Colonic mucosa (tissue), 4 donors: Measurements from ENCODE around the gene ATP6AP1. TPM values are rescaled to one million over a fixed set of nuclear protein-coding genes. Genes with fewer than 3 reads are reported as not detected.
"Not testable (repeated sequence)": the region's sequence is repeated elsewhere in the genome, so short reads cannot be mapped to it uniquely, and the experiment has no call there.

Experiments
- DNase-seq: peaks from one replicate; pipeline ENCODE4 v3.0.0-alpha.2; 2020
- H3K27ac ChIP-seq: fragments of 200-600 bp; one replicate; pipeline ENCODE4 v1.8.0; 2021
- H3K27me3 ChIP-seq: fragments of 200-600 bp; one replicate; pipeline ENCODE4 v1.8.0; 2021
- H3K36me3 ChIP-seq: fragments of 200-600 bp; one replicate; pipeline ENCODE4 v1.8.0; 2021
- H3K4me1 ChIP-seq: fragments of 200-600 bp; one replicate; pipeline ENCODE4 v1.8.0; 2021; ENCODE audit warnings: mild to moderate bottlenecking
- H3K4me3 ChIP-seq: fragments of 200-600 bp; one replicate; pipeline ENCODE4 v1.8.0; 2021
- H3K9ac ChIP-seq, 2 donors: one replicate each; pipeline ENCODE4 v1.7.0; 2013; ENCODE audit warnings: control low read depth in 2 of 2, low read depth in 2 of 2, low read length in 2 of 2
- H3K9me3 ChIP-seq: fragments of 200-600 bp; one replicate; pipeline ENCODE4 v1.8.0; 2021
- CTCF ChIP-seq: fragments of 200-600 bp; IDR thresholded peaks from one replicate; pipeline ENCODE4 v1.8.0; 2022; ENCODE audit warnings: antibody characterized with exemption, mild to moderate bottlenecking
- intact Hi-C: fragments of 100-400 bp; cut with DNase I; formaldehyde crosslinking; loops from one replicate; pipeline ENCODE4 v1.14.1; 2022
- total RNA-seq, 2 donors: library from RNA; stranded (reverse); fragmentation: NEBNext Ultra II Directional in 1 of 2; extraction: Animal tissue kit (Norgen Biotek cat#: 25700) in 1 of 2; gene quantifications; one replicate each; pipeline ENCODE4 v1.2.1, GENCODE V29; 2021
- donor health status: healthy.
- donor health status: DM: no; HTN: no; CAD: no.
- donor health status: DM: no; HTN: no; CAD: no.

Gene ATP6AP1
- total RNA-seq, 2 donors from 2014 or later = 86.3 to 96.9 TPM

DNA sequence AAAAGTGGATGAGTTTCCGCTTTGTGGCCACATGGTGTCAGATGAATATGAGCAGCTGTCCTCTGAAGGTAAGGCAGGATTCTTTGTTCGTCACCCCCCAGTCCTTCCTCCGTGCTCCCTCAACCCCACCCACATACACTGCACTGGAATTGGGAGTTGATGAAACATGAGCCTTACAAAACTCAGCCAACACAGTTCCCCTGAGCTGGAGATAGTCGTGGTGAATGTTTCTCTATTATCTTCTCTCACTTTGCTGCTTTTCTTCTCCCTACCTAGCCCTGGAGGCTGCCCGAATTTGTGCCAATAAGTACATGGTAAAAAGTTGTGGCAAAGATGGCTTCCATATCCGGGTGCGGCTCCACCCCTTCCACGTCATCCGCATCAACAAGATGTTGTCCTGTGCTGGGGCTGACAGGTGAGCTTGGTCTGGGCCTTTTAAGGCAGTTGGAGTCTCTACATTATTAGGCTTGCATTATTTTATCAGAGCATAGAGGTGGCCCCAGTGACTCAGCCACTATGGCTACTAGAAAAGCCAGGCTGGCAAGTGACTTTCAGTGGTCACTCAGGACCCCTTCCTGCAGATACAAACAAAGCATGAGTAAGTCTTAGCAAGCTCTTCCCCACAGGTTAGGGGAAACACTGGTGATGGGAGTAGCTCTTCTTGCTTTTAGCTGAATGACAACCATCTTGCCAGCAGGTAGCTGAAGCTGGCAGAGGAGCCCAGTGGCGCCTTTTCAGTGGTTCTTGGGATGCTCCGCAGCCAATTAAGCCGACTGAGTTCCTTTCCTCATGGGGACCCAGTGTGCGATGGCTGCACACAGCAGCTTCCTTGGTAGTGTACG, 28.7 kb upstream of the ATP6AP1 start:
- Histone ChIP-seq H3K27ac (peak overlapping the region; percentile 96), H3K4me3 (peak overlapping the region; percentile 63), H3K4me1 (no peaks in the 10 kb centered on the region), H3K36me3 (no peaks in the 10 kb centered on the region), H3K9ac (peak overlapping the region in 1 of 2 donors; percentile 98), H3K27me3 (no peaks in the 10 kb centered on the region), H3K9me3 (no peaks in the 10 kb centered on the region)
- no peak for DNase-seq
- intact Hi-C loops = loop anchor here (5.0 kb wide), 1 partner anchor 133 kb away; no protein-coding TSS in a partner anchor
- TF ChIP-seq CTCF = no peak

- not testable (repeated sequence) for DNase-seq, H3K9ac ChIP-seq, H3K4me1 ChIP-seq, H3K27me3 ChIP-seq, H3K9me3 ChIP-seq, H3K27ac ChIP-seq, H3K4me3 ChIP-seq, H3K36me3 ChIP-seq
- intact Hi-C loops = loop anchor here (5.0 kb wide), 1 partner anchor 132 kb away; no protein-coding TSS in a partner anchor
Measured at GRCh38 chrX:154400369-154400817, 28.1 kb upstream of the ATP6AP1 start.

GRCh38 chrX:154401045-154401799, 27.3 kb upstream of the ATP6AP1 start:
- TF ChIP-seq CTCF = no peak
- no peak overlapping the region for H3K4me3 ChIP-seq
- no peaks in the 10 kb centered on the region for H3K27me3 ChIP-seq
- intact Hi-C loops = loop anchor here (5.0 kb wide), 1 partner anchor 131 kb away; no protein-coding TSS in a partner anchor
- no peak for DNase-seq
- peak overlapping the region in 1 of 2 donors; percentile 2 for H3K9ac ChIP-seq
- no peaks in the 10 kb centered on the region for H3K36me3 ChIP-seq
- no peaks in the 10 kb centered on the region for H3K9me3 ChIP-seq
- no peaks in the 10 kb centered on the region for H3K4me1 ChIP-seq
- no peak overlapping the region for H3K27ac ChIP-seq

DNA sequence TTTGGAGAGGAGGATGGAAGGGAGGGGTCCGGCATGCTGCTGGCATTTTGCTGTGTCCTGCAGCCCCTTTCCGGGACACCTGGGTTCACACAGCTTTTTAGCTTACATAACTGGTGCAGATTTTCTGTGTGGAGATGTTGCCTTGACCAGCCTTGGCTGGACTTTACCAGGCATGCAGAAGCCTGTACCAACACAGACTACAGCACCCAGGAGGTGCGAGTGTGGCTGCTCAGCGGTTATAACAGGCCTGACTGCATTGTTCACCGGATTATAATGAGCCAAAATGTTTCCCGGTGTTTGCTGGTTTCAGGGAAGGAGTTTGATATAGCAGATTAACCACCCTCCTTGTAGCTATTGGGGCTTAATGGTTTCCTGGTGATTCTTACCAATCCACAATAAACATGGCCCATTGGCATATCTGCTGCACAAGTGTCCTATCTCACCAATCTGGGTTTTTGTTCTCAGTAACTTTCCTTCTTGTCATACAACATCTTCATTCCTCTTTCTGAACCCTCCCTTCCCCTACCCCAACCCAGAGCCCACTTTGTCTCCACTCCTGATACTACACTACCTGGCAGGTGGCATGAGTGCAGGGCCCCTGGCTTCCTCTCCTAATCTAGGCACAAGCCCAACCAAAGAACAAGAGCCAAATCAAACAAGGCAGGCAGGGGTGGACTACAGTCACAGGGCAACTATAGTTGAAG, 26.4 kb upstream of the ATP6AP1 start:
- H3K9me3 ChIP-seq = no peaks in the 10 kb centered on the region
- intact Hi-C loops = loop anchor here (5.0 kb wide), 1 partner anchor 130 kb away; no protein-coding TSS in a partner anchor
- no peaks in the 10 kb centered on the region for H3K4me1 ChIP-seq
- no peak overlapping the region for H3K27ac ChIP-seq
- H3K4me3 ChIP-seq = no peak overlapping the region
- no peak overlapping the region for H3K9ac ChIP-seq
- no peak for DNase-seq
- H3K36me3 ChIP-seq = no peaks in the 10 kb centered on the region
- TF ChIP-seq CTCF = no peak
- H3K27me3 ChIP-seq = no peaks in the 10 kb centered on the region

- no peak for TF ChIP-seq CTCF
- H3K27me3 ChIP-seq = no peaks in the 10 kb centered on the region
- no peaks in the 10 kb centered on the region for H3K4me1 ChIP-seq
- intact Hi-C loops = loop anchor here (5.0 kb wide), 1 partner anchor 130 kb away; no protein-coding TSS in a partner anchor
- no peaks in the 10 kb centered on the region for H3K9me3 ChIP-seq
- H3K4me3 ChIP-seq = no peak overlapping the region
- H3K36me3 ChIP-seq = no peaks in the 10 kb centered on the region
- no peak for DNase-seq
- no peak overlapping the region for H3K9ac ChIP-seq
- H3K27ac ChIP-seq = no peak overlapping the region
Measured at GRCh38 chrX:154402622-154403127, 25.8 kb upstream of the ATP6AP1 start.
